Inflammatory macrophage treated with lipopolysaccharide for 1 hour (primary cell): ENCODE results near the gene CEACAM5.
A peak's percentile ranks its signal among the peaks of the same experiment; 100 is the strongest.
"Not testable (repeated sequence)": the region's sequence is repeated elsewhere in the genome, so short reads cannot be mapped to it uniquely, and the experiment has no call there.

Experiments used
- DNase-seq, 2 donors: peaks; one replicate each; pipeline ENCODE4 v3.0.0-alpha.2; 2020 to 2022

Gene CEACAM5

DNA sequence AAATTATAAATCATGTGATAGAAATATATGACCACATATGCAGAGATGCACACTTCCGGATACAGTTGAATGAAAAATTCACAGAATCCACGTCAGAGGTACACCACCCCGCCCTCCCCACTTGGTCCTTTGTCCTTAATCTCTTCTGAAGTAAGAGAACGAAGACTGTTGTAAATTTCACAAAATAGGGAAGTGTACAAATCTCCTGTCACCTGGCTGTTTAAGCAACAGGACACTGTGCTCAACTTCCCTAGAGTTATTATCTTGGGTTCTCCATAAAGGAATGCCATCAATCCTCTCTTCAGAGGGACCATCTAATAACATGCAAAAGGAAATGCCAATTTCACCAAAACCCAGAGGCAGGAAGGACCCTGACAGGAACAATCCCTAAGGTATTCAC is 36.4 kb downstream of the CEACAM5 start:
- peak; percentile 9 to 38 for DNase-seq

DNA sequence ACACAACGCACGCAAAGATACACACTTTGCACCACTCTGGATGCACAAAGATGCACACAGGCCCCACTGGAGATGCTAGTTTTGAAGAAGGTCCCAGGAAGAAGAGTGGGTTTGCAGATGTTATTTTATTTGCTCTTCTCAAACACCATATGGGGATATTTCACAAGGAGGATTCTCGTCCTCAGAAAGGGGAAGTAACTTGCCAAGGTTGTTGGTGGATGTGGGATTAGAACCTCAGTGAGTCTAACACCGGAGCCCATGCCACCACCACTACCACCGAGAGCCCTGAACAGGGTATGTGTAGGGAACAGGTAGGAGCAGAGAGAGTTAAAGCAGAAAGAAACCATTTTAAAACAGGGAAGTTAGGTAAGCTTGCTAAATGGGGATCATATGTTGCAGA is 37.3 kb downstream of the CEACAM5 start:
- peak; percentile 20 to 42 for DNase-seq

DNA sequence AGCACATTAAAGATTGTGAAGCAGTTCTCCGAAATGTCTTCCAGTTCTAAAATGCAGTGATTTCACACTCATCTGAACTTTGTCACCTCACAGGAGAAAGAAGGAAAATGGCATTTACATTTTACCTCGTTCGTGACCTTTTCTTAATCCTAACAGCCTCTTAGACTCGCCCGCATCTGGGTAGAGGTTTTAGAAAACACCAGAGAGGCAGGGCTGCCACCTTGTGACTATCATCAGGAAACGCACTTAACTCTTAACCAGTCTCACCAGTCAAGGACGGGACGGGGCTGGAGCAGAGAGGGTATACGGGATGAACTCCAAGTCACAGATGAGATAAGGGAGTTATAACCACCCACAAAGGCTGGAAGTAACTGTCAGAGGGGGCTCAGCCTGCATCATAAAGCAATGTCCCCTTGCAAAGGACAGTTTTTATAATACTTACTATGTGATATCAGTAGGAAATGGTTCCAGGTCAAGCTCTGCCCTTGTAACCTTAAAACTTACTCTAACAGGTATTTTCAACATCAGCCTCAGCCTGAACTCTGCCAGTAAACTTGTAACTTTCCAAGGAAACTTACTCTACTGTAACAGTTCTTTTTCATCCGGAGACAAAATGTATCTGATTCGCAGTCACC is 38.3 kb downstream of the CEACAM5 start:
- DNase-seq, result peak; percentile 42 to 67

DNA sequence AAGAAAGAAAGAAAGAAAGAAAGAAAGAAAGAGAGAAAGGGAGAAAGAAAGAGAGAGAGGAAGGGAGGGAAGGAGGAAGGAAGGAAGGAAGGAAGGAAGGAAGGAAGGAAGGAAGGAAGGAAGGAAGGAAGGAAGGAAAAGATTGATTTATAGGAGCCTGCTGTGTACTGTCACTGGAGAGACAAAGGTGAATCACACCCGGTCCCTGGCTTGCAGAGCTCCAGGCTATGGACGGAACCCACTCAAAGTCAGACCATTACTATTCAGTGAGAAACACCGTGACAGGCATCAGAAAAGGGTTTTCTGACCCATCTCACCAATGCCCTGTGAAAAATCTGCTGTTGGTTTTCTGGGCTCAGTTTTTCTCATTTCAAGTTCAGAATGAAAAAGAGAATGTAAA is 39.6 kb downstream of the CEACAM5 start:
- DNase-seq, result no peak

DNA sequence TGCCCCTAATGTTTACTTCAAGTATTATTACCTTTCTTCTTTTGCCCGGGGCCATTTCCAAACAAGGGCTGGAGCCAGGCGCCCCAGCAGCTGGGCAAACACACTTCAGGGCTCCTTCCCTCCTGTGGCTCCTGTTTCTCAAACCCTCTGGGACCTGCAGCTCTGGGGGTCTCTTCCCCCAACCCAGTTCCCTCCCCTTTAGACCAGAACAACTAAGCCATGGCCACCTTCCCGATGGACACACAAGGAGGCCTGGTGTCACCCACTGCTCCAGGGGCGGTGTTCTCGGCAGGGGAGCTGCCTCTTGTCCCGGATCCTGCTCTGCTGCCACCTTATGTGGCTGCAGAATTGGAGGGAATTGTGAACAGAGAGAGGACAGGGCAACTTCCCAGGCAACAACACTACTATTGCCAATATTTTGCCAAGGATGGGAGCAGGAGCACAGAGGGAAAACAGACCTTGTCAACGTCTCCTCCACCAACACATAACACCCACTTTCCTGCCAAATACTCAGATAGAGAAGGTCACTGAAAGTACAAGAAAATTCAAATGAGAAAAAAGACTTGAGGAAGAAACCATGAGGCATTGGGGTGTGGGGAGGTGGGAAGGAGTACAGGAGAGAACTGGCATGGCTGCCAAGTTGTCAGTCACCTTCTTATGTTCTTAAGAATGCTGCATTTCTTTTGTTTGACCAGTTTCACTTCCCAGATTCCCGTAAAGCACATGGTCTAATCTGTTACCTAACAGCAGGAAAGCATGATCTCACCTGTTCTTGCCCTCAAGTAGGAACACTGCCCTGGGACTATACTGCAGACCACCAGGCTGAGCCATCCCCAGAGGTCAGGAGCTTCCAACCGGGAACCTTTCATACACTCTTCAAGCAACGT is 42.1 kb downstream of the CEACAM5 start:
- DNase-seq, result peak; percentile 7 to 11

DNA sequence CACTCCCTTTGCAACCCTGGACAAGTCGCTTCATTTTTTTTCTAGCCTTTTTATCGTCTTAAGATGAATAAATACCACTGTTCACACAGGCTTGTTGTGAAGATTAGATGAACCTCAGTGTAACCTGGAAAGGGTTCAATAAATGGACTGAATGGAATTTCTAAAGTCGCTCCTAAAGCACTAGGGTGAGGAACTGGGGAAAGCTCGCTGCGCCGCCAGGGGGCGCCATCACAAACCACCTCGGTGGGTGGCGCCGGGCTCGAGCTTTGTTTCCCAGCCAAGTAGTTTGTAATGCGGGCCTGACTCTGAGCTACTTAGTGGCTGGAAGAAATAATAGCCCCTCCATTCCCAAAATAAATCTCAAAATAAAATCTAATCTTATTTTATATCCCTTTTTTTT is 44.7 kb downstream of the CEACAM5 start:
- DNase-seq, result peak; percentile 26 to 84

DNA sequence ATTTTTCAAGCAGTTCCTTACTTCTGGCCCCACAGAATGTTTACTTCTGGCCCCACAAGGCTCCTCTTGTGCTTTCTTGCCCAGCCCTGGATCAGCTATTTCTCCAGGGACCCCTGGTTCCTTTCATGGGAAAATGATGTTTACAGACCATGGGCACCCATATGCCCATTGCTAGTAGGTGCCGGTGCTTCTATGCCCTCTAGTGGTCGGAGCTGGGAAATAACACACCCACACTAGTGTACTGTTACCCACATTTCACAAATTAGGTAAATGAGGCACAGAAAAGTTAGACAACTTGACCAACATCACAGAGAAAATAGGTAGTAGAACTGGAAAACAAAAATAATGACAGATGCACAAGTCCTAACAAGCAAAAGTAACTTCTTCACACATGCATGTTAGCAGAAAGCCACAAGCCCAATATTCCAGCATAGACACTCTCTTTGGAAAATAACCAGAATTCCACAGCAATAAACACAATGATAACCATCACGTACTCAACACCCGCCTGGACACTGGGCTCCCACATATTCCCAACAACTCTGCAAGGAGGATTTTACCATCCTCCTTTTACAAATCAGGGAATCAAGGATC is 45.6 kb downstream of the CEACAM5 start:
- peak; percentile 42 to 85 for DNase-seq

DNA sequence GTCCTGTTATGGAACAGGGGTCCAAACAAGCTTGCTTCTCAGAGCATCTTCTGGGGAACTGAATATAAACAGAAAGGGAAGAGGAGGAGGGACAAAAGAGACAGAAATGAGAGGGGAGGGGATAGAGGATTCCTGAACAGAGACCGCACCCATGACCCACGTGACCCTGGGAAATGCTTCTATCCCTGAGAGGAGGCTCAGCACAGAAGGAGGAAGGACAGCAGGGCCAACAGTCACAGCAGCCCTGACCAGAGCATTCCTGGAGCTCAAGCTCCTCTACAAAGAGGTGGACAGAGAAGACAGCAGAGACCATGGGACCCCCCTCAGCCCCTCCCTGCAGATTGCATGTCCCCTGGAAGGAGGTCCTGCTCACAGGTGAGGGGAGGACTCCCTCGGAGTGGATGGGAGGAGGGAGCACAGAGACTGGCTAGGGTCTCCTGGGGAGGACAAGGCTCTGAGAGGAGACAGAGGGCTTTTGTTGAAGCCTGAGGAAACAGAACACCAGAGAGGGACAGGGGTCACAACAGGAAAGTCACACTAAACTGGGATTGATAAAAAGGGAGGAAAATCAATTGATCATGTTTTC is 47.0 kb downstream of the CEACAM5 start, which contains the start of gene CEACAM6:
Gene CEACAM6, plus strand, starts transcription at position 203 of the 586 bp plus-strand sequence. Its CDS starts 109 bp downstream, at position 312.
- DNase-seq, result peak; percentile 4 to 29

DNA sequence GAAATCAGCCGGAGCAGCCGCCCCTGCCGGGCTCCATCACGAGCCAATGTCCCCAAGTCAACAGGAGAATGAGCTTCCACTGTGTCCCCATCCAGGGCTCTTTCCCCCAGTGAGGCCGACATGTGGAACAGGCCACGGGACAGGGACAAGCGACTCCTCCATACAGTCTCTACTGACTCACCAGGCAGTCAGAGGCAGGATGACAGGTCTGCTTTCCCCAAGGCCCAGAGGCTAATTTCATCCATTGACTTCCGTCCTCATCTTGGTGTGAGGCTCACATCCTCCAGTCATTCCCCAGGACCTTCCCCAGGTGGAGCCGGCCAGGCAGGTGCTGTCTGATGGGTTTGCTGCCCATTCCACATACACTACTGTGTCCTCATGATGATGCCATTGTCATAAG is 50.4 kb downstream of the CEACAM5 start:
- peak in 1 of 2 donors; percentile 3 for DNase-seq

DNA sequence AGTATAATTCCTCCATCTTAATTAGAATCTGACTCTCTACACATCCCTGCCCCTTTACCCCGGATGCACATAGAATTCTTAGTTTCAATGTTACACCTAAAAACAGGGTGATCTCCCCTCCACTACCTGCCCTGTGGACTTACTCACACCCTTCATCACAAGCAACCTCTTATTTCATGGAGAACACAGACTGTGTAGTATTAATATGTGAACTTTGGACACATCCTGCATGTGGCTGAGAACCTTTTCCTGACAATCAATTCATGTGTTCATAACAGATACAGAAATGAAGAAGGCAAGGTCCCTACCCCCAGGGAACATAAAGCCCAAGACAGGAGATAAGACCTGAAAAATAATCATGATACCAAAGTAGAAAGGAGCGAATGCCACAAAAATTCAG is 58.7 kb downstream of the CEACAM5 start:
- no peak for DNase-seq

DNA sequence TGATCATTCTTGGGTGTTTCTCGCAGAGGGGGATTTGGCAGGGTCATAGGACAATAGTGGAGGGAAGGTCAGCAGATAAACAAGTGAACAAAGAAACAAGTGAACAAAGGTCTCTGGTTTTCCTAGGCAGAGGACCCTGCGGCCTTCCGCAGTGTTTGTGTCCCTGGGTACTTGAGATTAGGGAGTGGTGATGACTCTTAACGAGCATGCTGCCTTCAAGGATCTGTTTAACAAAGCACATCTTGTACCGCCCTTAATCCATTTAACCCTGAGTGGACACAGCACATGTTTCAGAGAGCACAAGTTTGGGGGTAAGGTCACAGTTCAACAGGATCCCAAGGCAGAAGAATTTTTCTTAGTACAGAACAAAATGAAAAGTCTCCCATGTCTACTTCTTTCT is 59.7 kb downstream of the CEACAM5 start:
- DNase-seq, result not testable (repeated sequence)

DNA sequence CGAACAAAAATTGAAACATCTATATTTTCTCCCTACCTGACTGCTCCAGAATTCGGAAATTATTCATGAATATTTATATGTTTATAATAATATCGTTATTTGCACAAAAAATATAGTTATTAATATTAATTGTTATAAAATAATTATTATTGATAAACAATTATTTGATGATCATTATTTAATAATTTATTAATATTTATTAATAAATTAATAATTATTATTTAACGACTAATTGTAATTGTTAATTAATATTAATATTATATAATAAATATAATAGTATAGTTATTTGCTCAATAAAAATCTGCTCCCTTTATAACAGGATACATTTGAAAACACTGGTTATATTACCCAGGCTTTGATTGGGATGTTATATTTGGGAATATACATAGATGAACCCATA is 61.2 kb downstream of the CEACAM5 start:
- DNase-seq, result no peak

DNA sequence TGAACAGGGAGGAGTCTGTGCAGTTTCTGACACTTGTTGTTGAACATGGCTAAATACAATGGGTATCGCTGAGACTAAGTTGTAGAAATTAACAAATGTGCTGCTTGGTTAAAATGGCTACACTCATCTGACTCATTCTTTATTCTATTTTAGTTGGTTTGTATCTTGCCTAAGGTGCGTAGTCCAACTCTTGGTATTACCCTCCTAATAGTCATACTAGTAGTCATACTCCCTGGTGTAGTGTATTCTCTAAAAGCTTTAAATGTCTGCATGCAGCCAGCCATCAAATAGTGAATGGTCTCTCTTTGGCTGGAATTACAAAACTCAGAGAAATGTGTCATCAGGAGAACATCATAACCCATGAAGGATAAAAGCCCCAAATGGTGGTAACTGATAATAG is 63.0 kb downstream of the CEACAM5 start:
- no peak for DNase-seq

DNA sequence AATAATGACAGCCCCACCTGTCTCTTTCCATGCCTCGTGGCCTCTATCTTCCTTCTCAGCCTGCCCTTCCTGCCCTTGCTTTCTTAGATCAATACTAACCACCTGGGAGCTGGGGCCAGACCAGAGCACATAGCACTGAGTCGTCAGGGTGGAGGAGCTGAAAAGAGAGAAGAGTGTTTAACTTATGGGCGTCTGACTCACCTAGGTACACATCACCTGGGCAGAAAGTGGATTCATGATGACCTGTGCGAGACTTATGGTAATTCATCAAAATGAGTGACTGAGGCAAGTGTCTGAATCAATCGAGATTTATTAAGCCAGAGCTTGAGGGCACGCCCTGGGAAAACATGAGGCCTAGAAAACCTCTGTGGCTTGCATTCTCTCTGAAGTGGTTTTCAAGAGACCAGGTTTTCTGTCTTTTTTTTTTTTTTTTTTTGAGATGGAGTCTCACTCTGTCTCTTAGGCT is 66.1 kb downstream of the CEACAM5 start:
- DNase-seq, result no peak

DNA sequence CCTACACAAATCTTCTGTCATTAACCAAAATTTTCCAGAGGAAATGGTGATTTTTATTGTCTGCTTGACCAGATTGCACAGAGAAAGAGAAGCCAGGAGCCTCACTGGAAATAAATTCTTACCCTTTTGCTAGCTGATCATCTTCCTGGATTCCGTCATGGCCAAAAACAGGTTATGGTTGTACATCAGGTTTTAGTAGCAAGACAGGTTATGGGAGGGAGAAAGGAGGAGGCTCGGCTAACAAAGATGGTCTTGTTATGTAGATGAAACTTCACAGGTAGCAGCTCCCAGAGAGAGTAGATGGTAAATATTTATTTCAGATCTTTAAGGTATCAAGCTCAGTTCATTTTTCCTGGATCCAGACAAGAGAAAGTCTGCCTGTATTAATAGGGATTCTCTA is 68.3 kb downstream of the CEACAM5 start:
- DNase-seq, result no peak
